RWPE2 (cell line): ENCODE results near the gene PLEKHD1.

Experiments
- ATAC-seq: fragments of 200-7000 bp; cut with Tn5 transposase; 3 replicates; pipeline ENCODE4 v1.9.1; 2021; ENCODE audit warnings: low read depth
- DNase-seq: peaks from one replicate; pipeline ENCODE4 v3.0.0-alpha.2; 2020; ENCODE audit warnings: low spot score
- H3K27ac ChIP-seq: fragments of 450-650 bp; 2 replicates; pipeline ENCODE4 v1.5.1; 2017; ENCODE audit warnings: mild to moderate bottlenecking; ENCODE audit not compliant: poor library complexity, severe bottlenecking
- H3K27me3 ChIP-seq: fragments of 250-450 bp; sonication (Bioruptor Pico); 2 replicates; pipeline ENCODE4 v1.5.1; 2021; ENCODE audit warnings: mild to moderate bottlenecking, moderate library complexity; ENCODE audit not compliant: insufficient read depth, poor library complexity, severe bottlenecking
- H3K36me3 ChIP-seq: fragments of 250-450 bp; sonication (Bioruptor Pico); 2 replicates; pipeline ENCODE4 v1.5.1; 2020; ENCODE audit warnings: low read depth, mild to moderate bottlenecking, moderate library complexity
- H3K4me1 ChIP-seq: fragments of 250-450 bp; sonication (Bioruptor Pico); 2 replicates; pipeline ENCODE4 v1.5.1; 2021; ENCODE audit warnings: mild to moderate bottlenecking, moderate library complexity; ENCODE audit not compliant: insufficient read depth, poor library complexity, severe bottlenecking
- H3K4me3 ChIP-seq: fragments of 250-450 bp; sonication (Bioruptor Pico); 2 replicates; pipeline ENCODE4 v1.5.1; 2021; ENCODE audit warnings: mild to moderate bottlenecking, moderate library complexity; ENCODE audit not compliant: severe bottlenecking
- H3K9me3 ChIP-seq: fragments of 250-450 bp; sonication (Bioruptor Pico); 2 replicates; pipeline ENCODE4 v1.5.1; 2021; ENCODE audit warnings: mild to moderate bottlenecking, moderate library complexity; ENCODE audit not compliant: severe bottlenecking
- CTCF ChIP-seq: fragments of 450-650 bp; IDR thresholded peaks from one replicate; pipeline ENCODE4 v1.5.1; 2017; ENCODE audit warnings: mild to moderate bottlenecking, moderate library complexity; ENCODE audit not compliant: poor library complexity, severe bottlenecking

PLEKHD1 gene

GRCh38 chr14:69522026-69522425 is 37.5 kb downstream of the PLEKHD1 start:
- ATAC-seq = no peak
- TF ChIP-seq CTCF = no peak
- no peak overlapping the region for H3K4me3 ChIP-seq

GRCh38 chr14:69525896-69526295 is 41.4 kb downstream of the PLEKHD1 start:
- H3K9me3 ChIP-seq = no peaks in the 10 kb centered on the region
- no peaks in the 10 kb centered on the region for H3K27me3 ChIP-seq
- H3K36me3 ChIP-seq = no peaks in the 10 kb centered on the region
- no peaks in the 10 kb centered on the region for H3K4me1 ChIP-seq
- ATAC-seq (no peak), DNase-seq (peak; percentile 49)
- H3K4me3 ChIP-seq = no peak overlapping the region
- no peak for TF ChIP-seq CTCF
- no peak overlapping the region for H3K27ac ChIP-seq

More at GRCh38 chr14:69522026-69522425, 37.5 kb downstream of the PLEKHD1 start:
- H3K27me3 ChIP-seq = peaks cover 4% of the 10 kb centered on the region
- no peaks in the 10 kb centered on the region for H3K4me1 ChIP-seq
- H3K36me3 ChIP-seq = no peaks in the 10 kb centered on the region
- H3K27ac ChIP-seq = no peak overlapping the region
- peak; percentile 55 for DNase-seq
- no peaks in the 10 kb centered on the region for H3K9me3 ChIP-seq

- no peak for ATAC-seq
- Histone ChIP-seq H3K36me3 (no peaks in the 10 kb centered on the region), H3K27ac (no peak overlapping the region), H3K9me3 (no peaks in the 10 kb centered on the region), H3K4me1 (no peaks in the 10 kb centered on the region), H3K4me3 (no peak overlapping the region), H3K27me3 (no peaks in the 10 kb centered on the region)
- TF ChIP-seq CTCF = no peak
- DNase-seq = peak; percentile 54
Observed at GRCh38 chr14:69527635-69528034, 43.1 kb downstream of the PLEKHD1 start.

GRCh38 chr14:69528143-69528542 is 43.6 kb downstream of the PLEKHD1 start:
- Histone ChIP-seq H3K4me3 (no peak overlapping the region), H3K9me3 (no peaks in the 10 kb centered on the region), H3K27me3 (no peaks in the 10 kb centered on the region), H3K36me3 (no peaks in the 10 kb centered on the region), H3K4me1 (no peaks in the 10 kb centered on the region), H3K27ac (no peak overlapping the region)
- ATAC-seq (no peak), DNase-seq (no peak)
- no peak for TF ChIP-seq CTCF

GRCh38 chr14:69528930-69529329 is 44.4 kb downstream of the PLEKHD1 start:
- H3K27me3 ChIP-seq = no peaks in the 10 kb centered on the region
- H3K36me3 ChIP-seq = no peaks in the 10 kb centered on the region
- H3K9me3 ChIP-seq = no peaks in the 10 kb centered on the region
- peak; percentile 57 for DNase-seq
- TF ChIP-seq CTCF = no peak
- ATAC-seq = no peak
- H3K27ac ChIP-seq = no peak overlapping the region
- H3K4me3 ChIP-seq = no peak overlapping the region
- no peaks in the 10 kb centered on the region for H3K4me1 ChIP-seq
